NCI-H460 (cell line): Measurements from ENCODE around the gene RTN4. TPM values are rescaled to one million over a fixed set of nuclear protein-coding genes. Genes with fewer than 3 reads are reported as not detected.

Experiments used
- DNase-seq: peaks from one replicate; pipeline ENCODE4 v3.0.0-alpha.2; 2016; ENCODE audit warnings: low read depth; ENCODE audit errors: extremely low read depth
- total RNA-seq: library from RNA; depleted of rRNA; stranded (reverse); fragments of >200 nt; shearing (Covaris generic); gene quantifications from 2 replicates; pipeline ENCODE4 v1.2.3, GENCODE V29; 2014

RTN4 gene
- total RNA-seq, 1 experiment from 2014 or later, result 305 TPM

DNA sequence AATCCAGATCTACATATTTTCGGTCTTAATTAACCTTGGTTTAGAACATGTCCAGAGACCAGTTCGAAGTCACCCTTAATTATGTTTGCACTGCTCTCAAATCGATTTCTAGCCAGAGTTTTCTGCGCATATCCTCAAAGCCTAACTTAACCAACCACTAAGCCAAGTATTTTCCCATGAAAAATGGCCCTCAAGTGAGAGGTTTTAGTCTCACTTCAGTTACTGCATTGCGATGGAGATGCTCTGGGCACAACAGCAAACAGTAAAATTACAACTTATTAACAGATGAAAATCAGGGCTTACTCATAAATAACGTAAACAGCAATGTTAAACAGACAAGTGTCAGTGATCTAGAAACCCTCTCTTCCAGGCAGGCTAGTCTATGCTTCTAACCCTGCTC is 4.5 kb downstream of the RTN4 start:
- DNase-seq, result no peak

DNA sequence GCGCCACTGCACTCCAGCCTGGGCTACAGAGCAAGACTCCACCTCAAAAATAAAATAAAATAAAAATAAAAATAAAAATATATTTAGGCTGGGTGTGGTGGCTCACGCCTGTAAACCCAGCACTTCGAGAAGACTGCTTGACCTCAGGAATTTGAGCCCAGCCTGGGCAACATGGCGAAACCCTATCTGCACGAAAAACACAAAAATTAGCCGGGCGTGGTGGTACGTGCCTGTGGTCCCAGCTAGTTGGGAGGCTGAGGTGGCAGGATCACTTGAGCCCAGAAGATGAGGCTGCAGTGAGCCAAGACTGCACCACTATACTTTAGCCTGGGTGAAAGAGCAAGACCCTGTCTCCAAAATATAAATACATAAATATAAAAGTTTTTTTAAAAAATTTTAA is 6.4 kb downstream of the RTN4 start:
- DNase-seq, result no peak

DNA sequence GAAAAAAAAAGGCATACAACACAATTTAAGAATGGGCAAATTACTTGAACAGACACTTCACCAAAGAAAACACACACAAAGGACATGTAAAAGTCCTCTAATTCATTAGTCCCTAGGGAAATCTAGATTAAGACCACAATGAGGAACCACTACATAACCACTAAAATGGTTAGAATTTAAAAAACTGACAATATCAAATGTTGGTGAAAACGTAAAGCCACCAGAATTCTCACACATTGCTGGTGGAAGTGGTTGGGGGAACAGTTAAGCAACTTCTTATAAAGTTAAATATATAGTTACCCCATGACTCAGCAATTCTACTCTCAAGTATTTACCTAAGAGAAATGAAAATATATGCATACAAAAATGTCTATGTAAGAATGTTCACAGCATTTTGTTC is 11.8 kb downstream of the RTN4 start:
- no peak for DNase-seq

DNA sequence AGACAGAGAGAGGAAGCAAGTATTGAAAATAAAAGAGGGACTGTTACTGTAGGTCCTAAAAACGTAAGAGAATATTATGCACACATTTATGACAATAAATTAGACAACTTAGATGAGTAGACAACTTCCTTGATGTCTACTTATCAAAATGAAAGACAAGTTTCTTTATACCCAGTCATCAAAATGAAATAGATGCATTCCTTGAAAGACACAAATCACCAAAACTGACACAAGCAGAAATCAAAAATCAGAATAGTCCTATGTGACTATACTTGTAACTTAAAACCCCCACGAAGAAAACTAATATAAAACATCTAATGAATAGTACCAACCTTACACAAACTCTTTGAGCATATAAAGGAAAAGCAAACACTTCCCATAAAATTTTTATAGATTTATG is 14.5 kb downstream of the RTN4 start:
- DNase-seq, result no peak

DNA sequence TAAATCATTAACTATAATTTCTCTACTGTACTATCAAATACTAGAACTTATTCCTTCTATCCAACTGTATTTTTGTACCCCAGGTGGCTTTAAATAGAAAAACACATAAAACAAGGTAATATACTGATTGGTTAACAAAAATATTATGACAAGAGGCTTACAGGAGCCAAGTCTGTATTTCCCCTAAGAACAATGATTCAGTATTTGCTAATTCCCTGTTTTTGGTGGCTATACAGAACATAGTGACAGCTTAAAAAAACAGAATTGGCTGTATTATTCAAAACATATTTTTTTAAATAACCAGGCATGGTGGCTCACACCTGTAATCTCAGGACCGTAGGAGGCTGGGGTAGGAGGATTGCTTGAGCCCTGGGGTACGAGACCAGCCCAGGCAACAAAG is 16.3 kb downstream of the RTN4 start:
- DNase-seq, result no peak

DNA sequence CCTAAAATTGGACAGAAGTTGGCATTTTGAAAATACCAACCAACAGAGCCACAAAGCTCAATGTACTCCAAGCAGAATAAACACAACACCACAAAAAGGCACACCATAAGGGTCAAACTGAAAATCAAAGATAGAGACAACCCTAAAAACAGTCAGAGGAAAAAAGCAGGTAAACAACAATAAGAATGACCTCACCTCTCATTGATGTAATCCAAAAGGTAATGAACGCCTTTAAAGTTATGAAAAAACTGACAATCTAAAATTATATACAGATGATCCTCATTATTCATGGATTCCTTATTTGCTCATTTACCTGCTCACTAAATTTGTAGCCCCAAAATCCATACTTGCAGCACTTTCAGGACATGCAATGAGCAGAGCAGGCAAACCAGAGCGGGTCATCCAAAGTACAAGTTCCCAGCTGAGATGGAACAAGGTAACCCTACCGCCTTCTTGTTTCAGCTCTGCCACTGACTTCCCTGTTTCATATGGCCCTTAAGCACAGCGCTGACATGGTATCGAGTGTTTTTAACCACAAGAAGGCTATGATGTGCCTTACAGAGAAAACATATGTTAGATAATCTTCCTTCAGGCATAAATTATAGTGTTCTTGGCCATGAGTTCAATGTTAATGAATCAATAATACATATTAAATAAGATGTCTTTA is 17.0 kb downstream of the RTN4 start:
- DNase-seq, result no peak

DNA sequence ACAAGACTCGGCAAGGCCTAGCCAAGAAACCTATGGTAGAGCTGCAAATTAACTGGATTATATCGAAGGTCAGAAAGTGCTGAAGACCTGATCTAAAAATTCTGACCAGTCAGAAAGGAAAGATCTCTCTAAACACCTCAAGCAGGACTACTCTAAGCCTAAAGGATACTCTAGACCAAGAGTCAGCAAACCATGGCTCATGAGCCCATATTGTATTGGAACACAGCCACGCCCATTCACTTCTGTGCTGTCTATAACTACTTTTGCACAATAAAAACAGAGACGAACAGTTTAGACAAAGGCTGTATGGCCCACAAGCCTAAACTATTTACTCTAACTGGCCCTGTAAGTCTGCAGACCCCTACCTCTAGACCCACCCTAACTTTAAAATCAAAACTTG is 18.7 kb downstream of the RTN4 start:
- DNase-seq, result no peak

DNA sequence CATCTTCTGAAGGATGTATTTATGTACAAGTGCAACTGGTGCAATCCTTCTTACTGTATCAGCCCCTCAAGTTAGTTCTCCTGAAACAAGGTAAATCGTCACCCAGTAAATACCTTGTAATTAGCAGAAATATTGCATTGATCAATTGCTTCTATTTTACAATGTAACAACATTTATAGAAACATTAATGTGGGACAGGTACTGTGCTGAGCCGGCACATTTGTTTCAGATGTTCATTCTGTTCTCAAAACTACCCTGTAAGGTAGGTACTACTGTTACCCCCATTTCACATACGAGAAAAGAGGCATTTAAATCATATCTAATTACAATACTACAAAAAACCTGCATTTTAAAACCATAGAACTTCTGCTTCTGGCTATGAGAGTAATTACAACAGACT is 19.5 kb downstream of the RTN4 start:
- DNase-seq, result no peak

DNA sequence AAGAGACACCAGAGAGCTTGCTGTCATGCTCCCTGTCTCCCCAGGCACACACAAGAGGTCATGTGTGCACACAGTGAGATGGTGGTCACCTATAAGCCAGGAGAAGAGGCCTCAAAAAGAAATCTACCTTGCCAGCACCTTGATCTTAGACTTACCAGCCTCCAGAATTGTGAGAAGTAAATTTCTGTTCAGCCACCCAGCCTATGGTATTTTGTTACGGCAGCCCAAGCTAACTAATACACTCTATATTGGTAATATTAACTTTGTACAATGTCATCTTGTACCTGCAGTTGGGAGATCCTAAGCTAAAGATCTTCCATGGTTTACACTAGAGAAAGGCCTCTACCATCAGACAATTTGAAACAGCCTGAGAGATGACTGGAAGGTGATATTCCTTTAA is 21.2 kb downstream of the RTN4 start:
- no peak for DNase-seq

DNA sequence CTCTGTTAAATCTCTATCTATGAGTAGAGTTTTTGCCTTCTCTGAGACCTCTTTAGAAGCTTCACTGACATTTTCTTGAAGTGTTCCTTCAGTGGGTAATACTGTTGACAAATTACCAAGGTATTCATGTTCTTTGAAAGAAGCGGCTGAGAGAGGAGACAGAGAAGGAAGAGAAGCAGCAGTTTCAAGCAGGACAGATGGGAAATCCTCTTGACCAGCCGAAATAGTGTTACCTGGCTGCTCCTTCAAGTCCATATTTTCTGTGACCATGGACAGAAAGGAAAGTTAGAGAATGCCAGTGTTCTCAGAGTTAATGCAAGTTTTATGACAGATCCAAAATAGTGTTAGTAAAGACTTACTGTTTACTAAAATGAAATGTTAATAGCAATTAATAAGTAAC is 23.0 kb downstream of the RTN4 start:
- no peak for DNase-seq

DNA sequence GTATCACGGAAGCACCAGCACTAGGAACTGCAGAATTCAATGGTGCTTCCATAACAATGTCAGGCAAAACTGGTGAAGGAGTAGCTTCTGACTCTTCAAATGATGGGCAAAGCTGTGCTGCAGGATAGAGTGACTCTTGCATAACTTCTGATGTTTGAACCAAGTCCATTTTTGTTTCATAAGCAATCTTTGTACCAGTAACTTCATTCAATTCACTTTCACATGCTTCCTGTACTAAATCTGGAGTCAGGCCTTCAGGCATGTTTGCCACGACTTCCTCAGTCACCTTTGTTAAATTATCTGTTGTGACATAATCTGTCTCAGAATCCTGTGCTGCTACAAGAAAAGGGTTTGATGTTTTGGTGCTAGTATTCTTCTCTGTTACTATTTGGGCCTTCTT is 24.0 kb downstream of the RTN4 start:
- DNase-seq, result no peak

DNA sequence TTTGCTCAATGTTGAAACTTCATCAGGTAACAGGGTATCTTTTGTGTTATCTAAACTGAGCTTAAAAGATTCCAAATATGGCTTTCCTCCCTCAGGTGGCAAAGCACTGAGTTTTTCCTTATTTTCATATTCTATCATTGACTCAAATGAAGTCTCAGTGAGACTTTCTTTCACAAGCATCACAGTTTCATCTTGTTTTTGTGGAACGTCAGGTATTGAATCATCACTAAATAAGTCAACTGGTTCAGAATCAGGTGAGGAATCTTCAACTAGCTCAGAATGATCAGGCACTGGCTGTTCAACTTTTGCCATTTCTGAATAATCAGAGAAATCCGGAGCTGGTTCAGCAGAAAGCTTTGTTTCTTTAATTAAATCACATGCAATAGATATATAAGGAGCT is 24.6 kb downstream of the RTN4 start:
- DNase-seq, result no peak

DNA sequence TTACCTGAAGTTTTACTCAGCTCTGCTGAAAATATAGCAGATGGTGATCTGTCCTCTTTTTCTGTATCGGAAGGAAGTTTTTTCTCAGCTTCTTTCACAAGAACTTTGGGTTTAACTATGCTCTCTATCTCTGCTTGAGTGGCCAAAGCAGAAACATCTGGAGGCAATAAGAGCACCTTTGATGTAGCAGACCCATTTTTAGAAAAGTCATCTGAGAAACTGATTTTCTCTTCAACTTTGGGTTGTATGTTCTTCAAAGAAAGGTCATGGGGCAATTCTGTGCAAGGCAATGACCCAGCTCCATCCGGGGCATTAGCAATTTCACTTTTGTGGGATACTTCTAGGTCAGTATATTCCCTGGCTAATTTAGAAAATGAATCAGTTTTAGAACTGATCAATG is 25.2 kb downstream of the RTN4 start:
- DNase-seq, result no peak

DNA sequence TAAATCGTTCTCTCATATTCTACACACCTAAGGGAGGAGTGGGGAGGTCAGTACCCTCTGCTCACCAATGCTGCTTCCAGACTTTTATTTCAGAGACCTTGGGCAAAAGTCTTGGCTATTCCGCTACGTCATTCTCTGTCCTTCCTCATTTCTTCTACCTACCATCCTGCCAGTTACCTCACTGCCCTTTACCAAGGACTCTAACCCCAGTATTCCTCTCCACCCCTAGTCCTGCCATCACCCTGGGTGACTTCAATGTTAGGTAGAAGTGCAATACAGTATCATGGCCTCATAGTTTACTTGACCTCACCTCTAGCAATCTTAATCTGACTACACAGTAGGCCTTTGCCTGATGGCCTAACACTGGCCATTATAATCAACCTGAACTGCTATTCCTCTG is 27.8 kb downstream of the RTN4 start:
- DNase-seq, result no peak

DNA sequence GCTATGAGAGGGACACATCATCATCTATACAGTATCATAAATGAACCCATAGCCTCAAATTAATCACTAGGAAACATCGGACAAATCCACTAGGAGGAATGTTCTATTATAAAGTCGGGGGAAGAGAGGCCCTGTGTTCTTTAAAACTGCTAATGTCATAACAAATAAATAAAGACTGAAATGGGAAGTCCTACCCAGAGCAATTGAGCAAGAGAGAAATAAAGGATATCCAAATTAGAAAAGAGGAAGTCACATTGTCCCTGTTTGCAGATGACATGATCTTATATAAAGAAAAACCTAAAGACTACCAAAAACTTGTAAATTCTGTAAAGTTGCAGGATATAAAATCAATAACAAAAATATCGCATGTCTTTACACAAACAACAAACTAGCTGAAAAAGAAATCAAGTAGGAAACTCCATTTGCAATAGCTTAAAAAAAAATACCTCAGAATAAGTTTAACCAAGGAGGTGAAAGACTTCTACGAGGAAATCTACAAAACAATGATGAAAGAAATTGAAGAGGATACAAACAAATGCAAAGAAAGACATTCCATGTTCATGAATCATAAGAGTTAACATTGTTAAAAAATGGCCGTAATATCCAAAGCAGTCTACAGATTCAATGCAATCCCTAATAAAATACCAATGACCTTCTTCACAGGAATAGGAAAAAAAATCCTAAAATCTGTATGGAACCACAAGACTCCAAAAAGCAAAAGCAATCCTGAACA is 30.6 kb downstream of the RTN4 start:
- no peak for DNase-seq

DNA sequence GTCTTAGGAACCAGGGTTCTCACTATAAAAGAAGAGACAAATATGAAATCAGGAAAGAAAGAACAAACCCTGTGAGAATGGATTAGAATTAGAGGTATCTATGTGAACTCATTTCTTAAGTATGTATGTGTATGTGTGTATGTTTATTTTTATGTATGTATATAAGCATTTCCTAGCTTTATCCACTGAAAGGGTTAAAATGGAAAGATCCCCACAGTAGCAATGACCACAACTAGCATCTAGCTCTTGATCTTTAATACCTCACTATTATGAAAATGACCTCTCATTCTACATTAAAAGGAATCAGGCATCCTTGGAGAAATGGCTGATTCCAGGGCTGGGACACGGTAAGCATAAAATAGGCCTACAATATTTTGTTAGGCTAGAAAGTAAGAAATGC is 31.6 kb downstream of the RTN4 start:
- DNase-seq, result no peak

DNA sequence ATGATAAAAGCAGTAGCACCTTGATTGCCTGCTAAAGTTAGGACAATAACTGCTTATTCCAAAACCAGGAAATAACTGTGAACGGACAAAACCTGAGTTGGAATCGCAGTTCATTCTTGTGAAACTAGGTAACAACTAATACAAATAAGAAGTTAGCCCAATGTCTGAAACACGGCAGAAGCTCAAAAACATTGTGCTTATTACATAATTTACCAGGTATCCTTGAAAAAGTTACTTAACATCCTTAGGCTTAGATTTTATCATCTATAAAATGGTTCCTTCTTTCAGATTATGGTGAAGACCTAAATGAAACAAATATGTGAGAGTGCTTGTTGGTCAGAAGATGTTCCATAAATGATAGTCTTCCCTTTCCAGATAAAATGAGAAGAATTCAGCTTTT is 32.4 kb downstream of the RTN4 start:
- no peak for DNase-seq

DNA sequence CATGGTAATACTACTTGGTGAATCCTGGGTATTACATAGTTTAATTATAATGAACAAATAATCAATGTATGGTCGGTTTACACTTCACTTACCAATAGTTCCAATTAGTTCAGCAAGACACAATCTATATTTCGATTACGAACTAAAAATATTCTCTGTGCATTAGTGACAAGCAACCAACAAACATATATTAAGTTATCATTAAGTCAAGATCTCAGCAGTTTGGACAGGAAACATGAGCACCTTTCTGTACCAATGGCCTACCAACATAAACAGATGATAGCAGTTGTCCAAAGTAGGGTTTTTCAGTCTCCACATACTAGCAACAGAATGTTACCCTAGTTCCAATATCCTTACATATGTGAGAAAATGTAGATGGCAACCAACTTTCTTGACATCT is 32.8 kb downstream of the RTN4 start:
- no peak for DNase-seq

DNA sequence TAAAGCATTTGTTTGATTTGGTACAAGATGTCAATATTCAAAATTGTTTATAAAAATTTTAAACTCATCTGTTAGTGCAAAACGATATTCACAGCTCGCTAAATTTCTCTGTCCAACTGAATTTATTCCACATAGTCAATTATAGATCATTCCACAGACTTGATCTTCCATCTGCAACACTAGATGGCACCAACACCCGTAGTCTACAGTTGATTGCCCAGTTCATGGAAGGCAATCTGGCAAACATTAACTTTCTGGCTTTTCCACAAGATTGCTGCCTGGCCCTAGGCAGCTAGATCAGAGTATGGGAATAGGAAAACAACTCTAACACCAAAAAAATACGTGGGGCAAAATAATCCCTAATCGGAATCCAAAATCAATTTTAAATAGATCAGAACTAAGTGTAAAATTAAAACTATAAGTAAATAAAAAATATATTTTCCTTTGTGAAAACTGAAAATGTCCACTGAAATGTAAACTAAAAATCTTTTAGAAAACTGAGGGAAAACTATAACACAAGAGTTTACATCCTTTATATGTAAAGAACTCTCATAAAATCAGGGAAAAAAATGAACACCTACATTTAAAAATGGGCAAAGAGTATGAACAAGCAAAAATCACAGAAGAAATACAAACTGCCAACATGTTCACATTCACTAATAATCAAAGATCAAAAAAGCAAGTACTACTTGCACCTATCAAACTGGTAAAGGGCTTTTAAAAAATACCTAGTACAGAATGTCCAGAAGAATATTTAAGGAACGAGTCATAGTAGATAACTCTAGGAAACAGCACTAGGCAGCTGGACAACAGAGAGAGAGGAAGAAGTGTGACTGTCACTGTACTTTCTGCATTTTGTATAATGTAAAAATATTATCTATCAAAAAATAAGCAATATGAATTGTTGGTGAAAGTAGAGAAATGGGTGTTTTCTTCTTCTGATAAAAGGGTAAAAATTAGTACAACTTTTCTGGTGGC is 35.0 kb downstream of the RTN4 start:
- peak; percentile 63 for DNase-seq

DNA sequence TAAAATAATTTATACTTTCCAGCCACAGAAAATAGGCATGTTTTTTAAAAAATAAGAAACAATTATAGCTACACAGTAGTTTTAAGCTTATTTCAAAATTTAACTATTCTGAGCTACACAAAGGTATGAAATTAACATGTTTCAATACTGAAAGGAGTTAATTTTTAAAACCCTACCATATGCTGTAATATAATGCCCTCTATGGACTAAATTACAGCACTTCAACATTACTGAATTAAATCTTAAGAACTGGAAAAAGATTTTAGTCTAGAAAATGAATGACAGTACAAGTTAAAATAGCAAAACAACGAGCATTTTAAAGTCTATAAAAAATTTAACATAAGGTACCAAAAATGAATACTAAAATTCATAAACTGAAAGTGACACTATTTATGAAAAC is 36.3 kb downstream of the RTN4 start:
- DNase-seq, result no peak

DNA sequence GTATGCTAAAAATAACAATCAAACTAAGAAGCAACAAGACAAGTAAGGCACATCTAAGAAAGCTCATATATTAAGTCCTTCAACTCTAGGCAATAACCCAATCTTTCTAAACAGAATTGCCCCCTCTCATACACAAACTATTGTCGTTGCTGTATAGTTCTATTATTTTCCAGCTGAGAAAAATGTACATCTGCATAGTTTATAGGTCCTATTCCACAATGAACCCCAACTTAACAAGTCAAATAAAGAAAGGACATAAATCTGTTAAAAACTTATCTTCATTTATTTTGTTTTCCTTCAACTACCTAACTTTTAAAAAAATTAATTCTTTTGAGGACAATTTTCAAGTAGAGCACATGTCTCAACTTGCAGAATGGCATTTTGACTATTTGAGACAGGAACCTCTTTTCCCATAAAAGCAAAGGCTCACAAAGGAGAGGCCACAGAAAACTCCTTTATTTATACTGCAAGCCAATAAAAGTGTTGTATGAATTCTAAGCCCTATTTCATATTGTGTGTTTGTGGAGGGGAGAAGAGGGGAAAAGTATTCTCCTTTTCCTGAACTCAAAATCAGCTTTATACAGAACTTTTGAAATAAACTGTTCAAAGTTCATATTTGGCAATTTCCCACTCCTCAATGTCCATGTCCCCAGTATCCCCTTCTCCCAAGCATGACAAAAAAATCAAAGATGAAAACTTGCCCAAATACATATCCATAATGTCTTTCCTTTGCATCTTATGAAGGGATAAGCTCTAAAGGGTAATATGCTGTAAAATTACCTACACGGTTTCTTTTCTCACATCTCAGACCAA is 37.4 kb downstream of the RTN4 start:
- no peak for DNase-seq
